Activated T-cell treated with anti-CD3 and anti-CD28 coated beads, Interleukin-2, amount 50 U/mL, for 4 hours (primary cell): ENCODE data around the gene SMC4. TPM values are rescaled to one million over a fixed set of nuclear protein-coding genes. Genes with fewer than 3 reads are reported as not detected.

Source experiments
- ATAC-seq, 2 donors: fragments of 200-7000 bp; cut with Tn5 transposase; one replicate each; pipeline ENCODE4 v1.10.0; 2021
- DNase-seq: peaks from one replicate; pipeline ENCODE4 v3.0.0-alpha.2; 2020
- H3K27me3 Mint-ChIP-seq: one replicate; pipeline ENCODE4 v1.8.0; 2021; ENCODE audit warnings: low read depth, mixed read lengths
- H3K36me3 Mint-ChIP-seq: one replicate; pipeline ENCODE4 v1.8.0; 2022; ENCODE audit warnings: mixed read lengths; ENCODE audit not compliant: insufficient read depth
- H3K4me1 Mint-ChIP-seq: one replicate; pipeline ENCODE4 v1.8.0; 2021; ENCODE audit warnings: low read depth, mixed read lengths
- H3K4me3 Mint-ChIP-seq: one replicate; pipeline ENCODE4 v1.8.0; 2021; ENCODE audit warnings: mild to moderate bottlenecking, moderate library complexity, mixed read lengths
- H3K9me3 Mint-ChIP-seq: one replicate; pipeline ENCODE4 v1.8.0; 2021; ENCODE audit warnings: mixed read lengths
- total RNA-seq, 3 donors: library from RNA; stranded (reverse); gene quantifications; one replicate each; pipeline ENCODE4 v1.2.1, GENCODE V29; 2021

Gene SMC4
- total RNA-seq, 3 donors from 2014 or later: 56.6 to 69.0 (median 66.0) TPM

- no peaks in the 10 kb centered on the region for H3K9me3 Mint-ChIP-seq
- ATAC-seq (no peak), DNase-seq (no peak)
- peaks cover 2% of the 10 kb centered on the region for H3K4me1 Mint-ChIP-seq
- H3K27me3 Mint-ChIP-seq: no peaks in the 10 kb centered on the region
- H3K36me3 Mint-ChIP-seq: peaks cover 22% of the 10 kb centered on the region
- H3K4me3 Mint-ChIP-seq: no peak overlapping the region
Measured at GRCh38 chr3:160379628-160380214, 19.7 kb upstream of the SMC4 start.

- H3K4me1 Mint-ChIP-seq: peaks cover 2% of the 10 kb centered on the region
- H3K9me3 Mint-ChIP-seq: no peaks in the 10 kb centered on the region
- no peaks in the 10 kb centered on the region for H3K27me3 Mint-ChIP-seq
- no peak for ATAC-seq
- H3K36me3 Mint-ChIP-seq: peaks cover 17% of the 10 kb centered on the region
- no peak for DNase-seq
- H3K4me3 Mint-ChIP-seq: no peak overlapping the region
Measured at GRCh38 chr3:160381470-160381869, 18.0 kb upstream of the SMC4 start.

- no peaks in the 10 kb centered on the region for H3K27me3 Mint-ChIP-seq
- no peaks in the 10 kb centered on the region for H3K9me3 Mint-ChIP-seq
- ATAC-seq (no peak), DNase-seq (no peak)
- H3K36me3 Mint-ChIP-seq: peaks cover 15% of the 10 kb centered on the region
- no peak overlapping the region for H3K4me3 Mint-ChIP-seq
- peaks cover 2% of the 10 kb centered on the region for H3K4me1 Mint-ChIP-seq
Measured at GRCh38 chr3:160384639-160385318, 14.7 kb upstream of the SMC4 start.

DNA sequence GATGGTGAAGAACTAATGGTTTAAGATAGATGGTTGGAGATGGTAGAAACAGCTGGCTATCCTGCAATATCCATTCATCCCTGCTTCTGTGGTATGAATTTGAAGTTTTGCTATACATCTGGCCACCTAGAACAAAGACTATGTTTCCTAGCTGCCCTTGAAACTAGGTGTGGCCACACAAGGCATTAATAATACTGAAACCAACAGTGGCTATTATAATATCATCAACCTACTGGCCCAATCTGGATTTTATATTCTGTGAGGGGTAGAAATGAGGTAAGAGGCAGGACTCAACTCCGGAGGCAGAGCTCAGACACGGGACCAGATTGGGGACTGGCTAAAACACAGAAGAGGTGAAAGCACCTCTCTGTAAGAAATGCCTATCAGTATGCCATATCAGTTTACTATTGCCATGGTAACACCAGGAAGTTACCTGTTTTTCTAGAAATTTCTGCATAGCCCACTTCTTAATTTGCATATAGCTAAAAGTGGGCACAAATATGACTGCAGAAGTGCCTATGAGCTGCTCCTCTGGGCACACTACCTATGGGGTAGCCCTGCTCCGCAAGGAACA is 8.8 kb upstream of the SMC4 start:
- no peak overlapping the region for H3K4me3 Mint-ChIP-seq
- H3K27me3 Mint-ChIP-seq: no peaks in the 10 kb centered on the region
- H3K36me3 Mint-ChIP-seq: peaks cover 10% of the 10 kb centered on the region
- ATAC-seq (no peak), DNase-seq (no peak)
- H3K4me1 Mint-ChIP-seq: peaks cover 10% of the 10 kb centered on the region
- no peaks in the 10 kb centered on the region for H3K9me3 Mint-ChIP-seq

GRCh38 chr3:160392798-160393197 is 6.7 kb upstream of the SMC4 start:
- DNase-seq: no peak
- Mint-ChIP-seq H3K36me3 (peaks cover 7% of the 10 kb centered on the region), H3K4me1 (peaks cover 12% of the 10 kb centered on the region), H3K9me3 (no peaks in the 10 kb centered on the region), H3K4me3 (no peak overlapping the region), H3K27me3 (no peaks in the 10 kb centered on the region)
- no peak for ATAC-seq

DNA sequence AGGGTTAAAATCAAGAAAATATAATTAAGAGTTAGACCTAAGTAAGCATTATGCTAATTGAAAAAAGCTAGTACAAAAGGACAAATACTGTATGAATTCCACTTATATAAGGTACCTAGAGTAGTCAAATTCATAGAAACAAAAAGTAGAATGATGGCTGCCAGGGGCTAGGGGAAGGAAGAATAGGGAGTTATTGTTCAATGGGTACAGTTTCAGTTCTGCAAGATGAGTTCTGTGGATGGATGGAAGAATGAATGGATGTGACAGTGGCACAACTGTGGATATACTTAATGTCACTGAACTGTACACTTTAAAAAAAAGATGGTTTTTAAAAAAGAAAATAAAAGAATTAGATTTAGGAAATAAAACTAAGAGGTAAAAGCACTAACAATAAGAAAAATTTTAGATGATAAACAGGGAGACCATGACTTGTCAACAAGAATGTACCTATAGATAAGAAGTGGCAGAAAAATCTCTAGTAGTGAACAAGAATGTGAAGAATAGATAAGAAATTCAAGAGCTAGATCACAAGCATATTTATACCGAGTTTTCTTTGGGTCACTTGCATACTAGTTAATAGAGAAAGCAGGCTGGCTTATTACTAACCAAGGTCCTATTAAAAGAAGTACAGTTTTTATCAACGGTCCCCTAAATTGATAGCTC is 6.0 kb upstream of the SMC4 start:
- ATAC-seq: no peak
- no peak for DNase-seq
- H3K4me3 Mint-ChIP-seq: no peak overlapping the region
- no peaks in the 10 kb centered on the region for H3K9me3 Mint-ChIP-seq
- peaks cover 6% of the 10 kb centered on the region for H3K36me3 Mint-ChIP-seq
- no peaks in the 10 kb centered on the region for H3K27me3 Mint-ChIP-seq
- H3K4me1 Mint-ChIP-seq: peaks cover 19% of the 10 kb centered on the region

DNA sequence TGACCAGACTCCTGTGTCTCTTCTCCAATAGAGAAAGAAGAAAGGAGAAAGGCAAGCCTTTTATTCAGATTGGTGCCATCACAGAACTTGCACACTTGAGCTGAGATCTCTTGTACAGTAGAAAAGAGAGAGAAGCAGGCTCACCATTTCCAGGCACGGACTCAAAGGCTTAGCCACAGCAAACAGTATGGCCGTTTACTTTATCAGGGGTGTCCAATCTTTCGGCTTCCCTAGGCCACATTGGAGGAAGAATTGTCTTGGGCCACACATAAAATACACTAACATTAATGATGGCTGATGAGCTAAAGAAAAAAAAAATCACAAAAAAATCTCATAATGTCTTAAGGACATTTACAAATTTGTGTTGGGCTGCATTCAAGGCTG is 5.4 kb upstream of the SMC4 start:
- Mint-ChIP-seq H3K4me1 (peaks cover 25% of the 10 kb centered on the region), H3K4me3 (no peak overlapping the region), H3K36me3 (peaks cover 6% of the 10 kb centered on the region), H3K9me3 (no peaks in the 10 kb centered on the region), H3K27me3 (no peaks in the 10 kb centered on the region)
- ATAC-seq (no peak), DNase-seq (no peak)

DNA sequence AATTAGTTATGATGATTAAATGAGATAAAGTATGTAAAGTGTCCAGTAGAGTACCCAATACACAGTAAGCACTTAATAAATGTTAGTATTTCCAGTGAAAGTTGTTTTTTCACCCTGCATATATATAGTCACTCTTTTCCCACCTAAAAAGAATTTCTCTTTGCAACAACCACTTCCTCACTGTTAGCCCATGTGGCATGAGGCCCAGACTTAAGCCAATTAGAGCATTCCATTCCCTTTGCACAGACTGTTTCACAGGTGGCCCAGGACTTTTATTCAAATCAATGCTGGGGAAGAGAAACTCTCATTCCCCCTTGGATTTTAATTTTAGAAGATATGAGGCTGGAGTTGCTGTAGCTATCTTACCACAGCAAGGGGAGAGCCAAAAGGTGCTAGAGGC is 4.2 kb upstream of the SMC4 start:
- H3K36me3 Mint-ChIP-seq: peaks cover 3% of the 10 kb centered on the region
- H3K4me1 Mint-ChIP-seq: peaks cover 25% of the 10 kb centered on the region
- no peaks in the 10 kb centered on the region for H3K27me3 Mint-ChIP-seq
- no peak for DNase-seq
- H3K4me3 Mint-ChIP-seq: no peak overlapping the region
- ATAC-seq: no peak
- H3K9me3 Mint-ChIP-seq: no peaks in the 10 kb centered on the region

GRCh38 chr3:160398820-160399124 is 678 bp upstream of the SMC4 start:
- peaks cover 38% of the 10 kb centered on the region for H3K4me1 Mint-ChIP-seq
- peak; percentile 3 to 6 for ATAC-seq

GRCh38 chr3:160400030-160400701 is 716 bp downstream of the SMC4 start:
- H3K9me3 Mint-ChIP-seq: no peaks in the 10 kb centered on the region
- H3K27me3 Mint-ChIP-seq: peaks cover 3% of the 10 kb centered on the region
- H3K4me1 Mint-ChIP-seq: peaks cover 45% of the 10 kb centered on the region

More at GRCh38 chr3:160398820-160399124, 678 bp upstream of the SMC4 start:
- Mint-ChIP-seq H3K27me3 (peaks cover 2% of the 10 kb centered on the region), H3K36me3 (peaks cover 12% of the 10 kb centered on the region), H3K4me3 (peak overlapping the region; percentile 95), H3K9me3 (no peaks in the 10 kb centered on the region)
- DNase-seq: no peak

GRCh38 chr3:160400702-160401150 is 1.3 kb downstream of the SMC4 start:
- Mint-ChIP-seq H3K36me3 (peaks cover 19% of the 10 kb centered on the region), H3K4me3 (peak overlapping the region; percentile 95), H3K27me3 (peaks cover 3% of the 10 kb centered on the region), H3K4me1 (peaks cover 44% of the 10 kb centered on the region), H3K9me3 (no peaks in the 10 kb centered on the region)
- DNase-seq (peak; percentile 6), ATAC-seq (no peak)

More at GRCh38 chr3:160400030-160400701, 716 bp downstream of the SMC4 start:
- Mint-ChIP-seq H3K4me3 (peak overlapping the region; percentile 95), H3K36me3 (peaks cover 19% of the 10 kb centered on the region)
- DNase-seq (peak; percentile 11), ATAC-seq (peak; percentile 12 to 19)

- peak overlapping the region; percentile 95 for H3K4me3 Mint-ChIP-seq
- no peak for ATAC-seq
- peaks cover 20% of the 10 kb centered on the region for H3K36me3 Mint-ChIP-seq
- no peaks in the 10 kb centered on the region for H3K9me3 Mint-ChIP-seq
- no peak for DNase-seq
- H3K27me3 Mint-ChIP-seq: peaks cover 3% of the 10 kb centered on the region
- peaks cover 44% of the 10 kb centered on the region for H3K4me1 Mint-ChIP-seq
Measured at GRCh38 chr3:160401291-160402095, 2.0 kb downstream of the SMC4 start.

DNA sequence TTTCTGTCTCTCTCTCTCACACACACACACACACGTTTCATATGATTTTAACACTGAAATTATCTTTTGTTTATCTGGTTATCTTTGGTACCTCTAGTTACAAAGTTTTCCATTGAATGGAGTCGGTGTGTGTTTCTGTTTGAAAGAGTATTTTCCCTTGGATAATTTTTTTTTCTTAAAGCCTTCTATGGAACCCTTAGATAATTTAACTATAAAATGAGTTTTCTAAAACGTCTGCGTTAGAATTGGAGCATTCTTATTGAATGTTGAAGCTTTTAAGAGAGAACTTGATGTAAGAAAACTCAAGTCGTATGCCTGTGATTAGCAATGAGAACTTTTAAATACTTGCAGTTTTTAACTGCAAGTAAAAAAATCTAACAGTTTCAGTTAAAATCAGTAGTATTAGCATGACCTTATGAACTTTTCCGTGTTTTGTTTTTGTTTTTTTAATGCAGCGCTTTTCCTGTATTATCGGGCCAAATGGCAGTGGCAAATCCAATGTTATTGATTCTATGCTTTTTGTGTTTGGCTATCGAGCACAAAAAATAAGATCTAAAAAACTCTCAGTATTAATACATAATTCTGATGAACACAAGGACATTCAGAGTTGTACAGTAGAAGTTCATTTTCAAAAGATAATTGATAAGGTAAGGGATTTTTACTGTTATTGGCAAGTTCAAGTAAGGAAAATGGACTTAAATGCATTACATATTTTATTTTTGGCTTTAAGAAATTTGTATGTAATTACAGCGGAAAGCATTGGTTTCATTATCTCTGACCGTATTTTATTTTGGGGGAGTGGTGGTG is 3.0 kb downstream of the SMC4 start:
- peaks cover 3% of the 10 kb centered on the region for H3K27me3 Mint-ChIP-seq
- no peaks in the 10 kb centered on the region for H3K9me3 Mint-ChIP-seq
- peaks cover 41% of the 10 kb centered on the region for H3K4me1 Mint-ChIP-seq
- DNase-seq (no peak), ATAC-seq (no peak)
- peaks cover 20% of the 10 kb centered on the region for H3K36me3 Mint-ChIP-seq
- H3K4me3 Mint-ChIP-seq: peak overlapping the region; percentile 95
